ENCODE results near the gene SH3BP1. TPM values are rescaled to one million over a fixed set of nuclear protein-coding genes. Genes with fewer than 3 reads are reported as not detected.

SH3BP1 gene
- total RNA-seq, 4 donors from 2014 or later = 7.4 to 26.2 (median 14.2) TPM

GRCh38 chr22:37632174-37633088 lies 7.0 kb upstream of the SH3BP1 start:
- no peak for TF ChIP-seq POLR2A (IDR thresholded peaks at IDR 0.05)
- TF ChIP-seq CTCF (IDR thresholded peaks at IDR 0.05) = no peak
- Histone ChIP-seq H3K4me1 (peaks cover 7 to 14% of the 10 kb centered on the region in 2 donors), H3K36me3 (no peaks in the 10 kb centered on the region), H3K27ac (peak overlapping the region; percentile 80 to 89), H3K9me3 (no peaks in the 10 kb centered on the region), H3K27me3 (no peaks in the 10 kb centered on the region), H3K4me3 (no peak overlapping the region)
- DNase-seq = no peak
- intact Hi-C loops (cut with DNase I; ENCODE audit: low total_unique reads) = no loop called here

DNA sequence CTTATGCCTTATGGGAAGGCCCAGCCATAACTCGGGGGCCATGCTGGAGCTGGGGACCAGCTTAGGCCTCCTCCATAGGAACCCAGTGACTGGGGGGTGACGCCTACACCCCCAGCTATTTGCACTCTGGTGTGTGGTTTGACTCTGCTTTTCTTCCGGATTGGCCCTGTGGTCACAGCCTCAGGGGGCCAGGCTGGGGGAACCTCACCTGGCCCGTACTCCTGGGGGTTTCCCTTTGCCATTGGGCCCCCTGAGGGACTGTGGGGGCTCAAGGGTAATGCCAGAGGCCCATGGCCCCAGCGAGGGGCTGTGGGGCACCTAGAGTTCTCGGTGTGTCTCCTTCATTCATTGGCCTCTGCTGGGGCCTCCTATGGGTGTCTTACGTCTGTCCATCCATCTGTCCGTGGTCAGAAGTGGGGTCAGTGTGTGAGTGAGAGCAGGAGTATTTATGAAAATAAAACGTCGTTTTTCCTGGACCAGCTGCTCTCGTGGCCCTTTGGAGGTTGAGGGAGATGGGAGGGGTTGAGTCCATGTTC lies 6.3 kb upstream of the SH3BP1 start:
- Histone ChIP-seq H3K27ac (peak overlapping the region; percentile 80 to 89), H3K36me3 (no peaks in the 10 kb centered on the region), H3K9me3 (no peaks in the 10 kb centered on the region), H3K27me3 (no peaks in the 10 kb centered on the region), H3K4me1 (peaks cover 7 to 14% of the 10 kb centered on the region in 2 donors), H3K4me3 (peak overlapping the region in 1 of 2 donors; percentile 11)
- DNase-seq = no peak
- TF ChIP-seq CTCF (IDR thresholded peaks at IDR 0.05) = no peak
- no peak for TF ChIP-seq POLR2A (IDR thresholded peaks at IDR 0.05)
- intact Hi-C loops (cut with DNase I; ENCODE audit: low total_unique reads) = no loop called here

GRCh38 chr22:37633625-37634416 lies 5.6 kb upstream of the SH3BP1 start:
- DNase-seq = peak; percentile 90 to 92
- H3K4me3 ChIP-seq = peak overlapping the region in 1 of 2 donors; percentile 11
- intact Hi-C loops (cut with DNase I; ENCODE audit: low total_unique reads) = no loop called here
- H3K27me3 ChIP-seq = no peaks in the 10 kb centered on the region
- H3K4me1 ChIP-seq = peaks cover 7 to 14% of the 10 kb centered on the region in 2 donors
- H3K9me3 ChIP-seq = no peaks in the 10 kb centered on the region
- peak in 1 of 2 donors; percentile 42 for TF ChIP-seq POLR2A (IDR thresholded peaks at IDR 0.05)
- peak; percentile 8 to 44 (median 28) for TF ChIP-seq CTCF (IDR thresholded peaks at IDR 0.05)
- H3K27ac ChIP-seq = peak overlapping the region; percentile 80 to 89
- no peaks in the 10 kb centered on the region for H3K36me3 ChIP-seq

- DNase-seq = no peak
- intact Hi-C loops (cut with DNase I; ENCODE audit: low total_unique reads) = no loop called here
- H3K4me1 ChIP-seq = peaks cover 7 to 18% of the 10 kb centered on the region in 2 donors
- H3K36me3 ChIP-seq = no peaks in the 10 kb centered on the region
- peak in 1 of 4 experiments; percentile 13 for TF ChIP-seq CTCF (IDR thresholded peaks at IDR 0.05)
- TF ChIP-seq POLR2A (IDR thresholded peaks at IDR 0.05) = no peak
- H3K4me3 ChIP-seq = peak overlapping the region in 1 of 2 donors; percentile 11
- no peaks in the 10 kb centered on the region for H3K9me3 ChIP-seq
- H3K27ac ChIP-seq = peak overlapping the region; percentile 80 to 89
- H3K27me3 ChIP-seq = no peaks in the 10 kb centered on the region
These were observed 5.0 kb upstream of the SH3BP1 start for GRCh38 chr22:37634417-37634924.

All from uterus (tissue), 4 donors.